Natural killer cell treated with Interleukin-12 subunit alpha and Interleukin-12 subunit beta and Interleukin-15 and Interleukin-18, amount 100 ng/mL, for 72 hours (primary cell): Measurements from ENCODE around the gene CCNJ. TPM values are rescaled to one million over a fixed set of nuclear protein-coding genes. Genes with fewer than 3 reads are reported as not detected.

Source experiments
- ATAC-seq, 2 donors: fragments of 150-1000 bp; cut with Tn5 transposase in 1 of 2; sonication (Bioruptor Pico), chemical (Tn5 transposase) in 1 of 2; 2 replicates each; pipeline ENCODE4 v1.10.0; 2021
- DNase-seq: peaks from one replicate; pipeline ENCODE4 v3.0.0; 2022; ENCODE audit warnings: low spot score
- H3K27ac Mint-ChIP-seq, 2 donors: 1 replicate in 1 of 2; 2 replicates in 1 of 2; pipeline ENCODE4 v1.8.0; 2022; ENCODE audit warnings: mixed read lengths in 2 of 2, mild to moderate bottlenecking in 1 of 2, moderate library complexity in 1 of 2
- H3K27me3 Mint-ChIP-seq, 2 donors: 1 replicate in 1 of 2; 2 replicates in 1 of 2; pipeline ENCODE4 v1.8.0; 2022; ENCODE audit warnings: mixed read lengths in 2 of 2
- H3K36me3 Mint-ChIP-seq: one replicate; pipeline ENCODE4 v1.8.0; 2022; ENCODE audit warnings: mixed read lengths
- H3K4me1 Mint-ChIP-seq, 2 donors: 1 replicate in 1 of 2; 2 replicates in 1 of 2; pipeline ENCODE4 v1.8.0; 2022; ENCODE audit warnings: low read depth in 2 of 2, mixed read lengths in 2 of 2, mild to moderate bottlenecking in 1 of 2
- H3K4me3 Mint-ChIP-seq: one replicate; pipeline ENCODE4 v1.8.0; 2022; ENCODE audit warnings: mixed read lengths
- H3K9me3 Mint-ChIP-seq: 2 replicates; pipeline ENCODE4 v1.8.0; 2022; ENCODE audit warnings: mixed read lengths
- total RNA-seq, 2 donors: library from RNA; stranded (reverse); gene quantifications; one replicate each; pipeline ENCODE4 v1.2.3, GENCODE V29; 2022

The CCNJ gene
- total RNA-seq, 2 donors from 2014 or later, result 12.1 to 14.2 TPM

GRCh38 chr10:96082153-96082552, 38.8 kb downstream of the CCNJ start:
- ATAC-seq (no peak), DNase-seq (no peak)
- Mint-ChIP-seq H3K4me3 (no peak overlapping the region), H3K9me3 (no peaks in the 10 kb centered on the region), H3K27ac (no peak overlapping the region), H3K36me3 (peaks cover 14% of the 10 kb centered on the region), H3K4me1 (peaks cover 4 to 7% of the 10 kb centered on the region in 2 donors), H3K27me3 (no peaks in the 10 kb centered on the region)

- Mint-ChIP-seq H3K27ac (no peak overlapping the region), H3K4me3 (no peak overlapping the region), H3K27me3 (no peaks in the 10 kb centered on the region), H3K4me1 (peaks cover 1 to 7% of the 10 kb centered on the region in 2 donors), H3K9me3 (no peaks in the 10 kb centered on the region), H3K36me3 (peaks cover 14% of the 10 kb centered on the region)
- DNase-seq (no peak), ATAC-seq (no peak)
Measured at GRCh38 chr10:96082748-96083147, 39.4 kb downstream of the CCNJ start.

GRCh38 chr10:96089116-96089515, 45.7 kb downstream of the CCNJ start:
- peak overlapping the region; percentile 98 for H3K27ac Mint-ChIP-seq
- peaks cover 17 to 22% of the 10 kb centered on the region in 2 donors for H3K27me3 Mint-ChIP-seq
- peaks cover 24% of the 10 kb centered on the region for H3K36me3 Mint-ChIP-seq

GRCh38 chr10:96089670-96090462, 46.5 kb downstream of the CCNJ start:
- Mint-ChIP-seq H3K4me3 (peak overlapping the region; percentile 91), H3K4me1 (peaks cover 4 to 10% of the 10 kb centered on the region in 2 donors), H3K36me3 (peaks cover 24% of the 10 kb centered on the region), H3K9me3 (peaks cover 2% of the 10 kb centered on the region), H3K27ac (peak overlapping the region; percentile 98), H3K27me3 (peaks cover 19 to 26% of the 10 kb centered on the region in 2 donors)
- ATAC-seq (peak; percentile 95 to 97), DNase-seq (peak; percentile 96)

More at GRCh38 chr10:96089116-96089515, 45.7 kb downstream of the CCNJ start:
- DNase-seq (no peak), ATAC-seq (no peak)
- Mint-ChIP-seq H3K4me3 (peak overlapping the region; percentile 91), H3K4me1 (peaks cover 4 to 10% of the 10 kb centered on the region in 2 donors), H3K9me3 (peaks cover 2% of the 10 kb centered on the region)

GRCh38 chr10:96090463-96090800, 47.0 kb downstream of the CCNJ start:
- Mint-ChIP-seq H3K36me3 (peaks cover 28% of the 10 kb centered on the region), H3K4me1 (peaks cover 4 to 10% of the 10 kb centered on the region in 2 donors), H3K27ac (peak overlapping the region; percentile 98), H3K4me3 (peak overlapping the region; percentile 91), H3K27me3 (peaks cover 23 to 32% of the 10 kb centered on the region in 2 donors), H3K9me3 (peaks cover 2% of the 10 kb centered on the region)
- no peak for DNase-seq
- no peak for ATAC-seq

- Mint-ChIP-seq H3K27me3 (peaks cover 42 to 55% of the 10 kb centered on the region in 2 donors), H3K4me1 (peaks cover 4 to 10% of the 10 kb centered on the region in 2 donors), H3K9me3 (peaks cover 2% of the 10 kb centered on the region), H3K36me3 (peaks cover 28% of the 10 kb centered on the region), H3K4me3 (no peak overlapping the region), H3K27ac (no peak overlapping the region)
- ATAC-seq, result no peak
- DNase-seq, result no peak
Measured at GRCh38 chr10:96092999-96093767, 49.8 kb downstream of the CCNJ start.

GRCh38 chr10:96093948-96094347, 50.6 kb downstream of the CCNJ start:
- peaks cover 28% of the 10 kb centered on the region for H3K36me3 Mint-ChIP-seq
- DNase-seq, result no peak
- no peak overlapping the region for H3K4me3 Mint-ChIP-seq
- ATAC-seq, result no peak
- H3K4me1 Mint-ChIP-seq, result peaks cover 4 to 10% of the 10 kb centered on the region in 2 donors
- H3K27ac Mint-ChIP-seq, result no peak overlapping the region
- H3K9me3 Mint-ChIP-seq, result peaks cover 2% of the 10 kb centered on the region
- H3K27me3 Mint-ChIP-seq, result peaks cover 46 to 63% of the 10 kb centered on the region in 2 donors

GRCh38 chr10:96096958-96097357, 53.6 kb downstream of the CCNJ start:
- DNase-seq (no peak), ATAC-seq (no peak)
- H3K27ac Mint-ChIP-seq, result no peak overlapping the region
- H3K4me3 Mint-ChIP-seq, result no peak overlapping the region
- H3K27me3 Mint-ChIP-seq, result peaks cover 63 to 90% of the 10 kb centered on the region in 2 donors
- H3K36me3 Mint-ChIP-seq, result peaks cover 20% of the 10 kb centered on the region
- peaks cover 2% of the 10 kb centered on the region for H3K9me3 Mint-ChIP-seq
- H3K4me1 Mint-ChIP-seq, result no peaks in the 10 kb centered on the region

- no peaks in the 10 kb centered on the region for H3K4me1 Mint-ChIP-seq
- no peak overlapping the region for H3K27ac Mint-ChIP-seq
- no peaks in the 10 kb centered on the region for H3K9me3 Mint-ChIP-seq
- no peak overlapping the region for H3K4me3 Mint-ChIP-seq
- peaks cover 59 to 89% of the 10 kb centered on the region in 2 donors for H3K27me3 Mint-ChIP-seq
- H3K36me3 Mint-ChIP-seq, result peaks cover 11% of the 10 kb centered on the region
- ATAC-seq (no peak), DNase-seq (no peak)
Measured at GRCh38 chr10:96097865-96098264, 54.5 kb downstream of the CCNJ start.

GRCh38 chr10:96107623-96108038, 64.2 kb downstream of the CCNJ start:
- ATAC-seq, result no peak
- no peak overlapping the region for H3K4me3 Mint-ChIP-seq
- H3K9me3 Mint-ChIP-seq, result no peaks in the 10 kb centered on the region
- H3K27me3 Mint-ChIP-seq, result peaks cover 66 to 76% of the 10 kb centered on the region in 2 donors
- no peaks in the 10 kb centered on the region for H3K4me1 Mint-ChIP-seq
- DNase-seq, result no peak
- no peak overlapping the region for H3K27ac Mint-ChIP-seq
- peaks cover 26% of the 10 kb centered on the region for H3K36me3 Mint-ChIP-seq

Other genes starting within 250 kb of the CCNJ start
- gene CC2D2B, start 135.6 kb upstream of the CCNJ start, total RNA-seq, result 1 to 10 TPM in 1 of 2 donors, under 1 TPM in 1; 0.57 to 1.2 TPM
- gene ZNF518A, start 86.7 kb downstream of the CCNJ start, total RNA-seq, result 10 to 100 TPM; 21.1 to 27.7 TPM
- gene BLNK, start 228.0 kb downstream of the CCNJ start, total RNA-seq, result 1 to 10 TPM in 1 of 2 donors, not detected in 1; 1.0 TPM